HG02642 (cell line): ENCODE results near the gene YY2.
"Not testable (repeated sequence)": the region's sequence is repeated elsewhere in the genome, so short reads cannot be mapped to it uniquely, and the experiment has no call there.

ENCODE experiments used
- ATAC-seq: cut with Tn5 transposase; IDR thresholded peaks from one replicate; pipeline ENCODE4 v1.9.1; 2021; ENCODE audit warnings: mild to moderate bottlenecking; ENCODE audit not compliant: unreplicated experiment, poor library complexity

Gene YY2

GRCh38 chrX:21855937-21856415 lies at the start of gene YY2:
TSS of gene YY2 (plus strand) at chrX:21855987. CDS start at chrX:21856485, 498 bp downstream.
- no peak for ATAC-seq

GRCh38 chrX:21806691-21807090 lies 49.1 kb upstream of the YY2 start:
- no peak for ATAC-seq

DNA sequence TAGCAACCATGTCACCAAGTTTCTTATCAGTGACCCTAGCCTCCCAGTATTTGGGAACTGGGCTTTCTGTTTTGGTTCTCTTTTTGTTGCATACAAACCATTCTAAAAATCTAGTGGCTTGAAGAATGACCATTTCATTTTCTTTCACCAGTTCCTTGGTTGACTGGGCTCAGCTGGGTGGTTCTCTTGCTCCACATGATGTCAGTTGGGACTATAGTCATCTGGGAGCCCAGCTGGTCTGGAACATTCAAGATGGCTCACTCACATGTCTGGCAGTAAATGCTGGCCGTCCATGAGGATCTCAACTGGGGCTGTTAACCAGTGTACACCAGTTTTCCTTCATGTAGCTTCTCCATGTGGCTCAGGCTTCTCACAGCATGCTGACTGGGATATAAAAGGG lies 44.0 kb upstream of the YY2 start:
- ATAC-seq = no peak

DNA sequence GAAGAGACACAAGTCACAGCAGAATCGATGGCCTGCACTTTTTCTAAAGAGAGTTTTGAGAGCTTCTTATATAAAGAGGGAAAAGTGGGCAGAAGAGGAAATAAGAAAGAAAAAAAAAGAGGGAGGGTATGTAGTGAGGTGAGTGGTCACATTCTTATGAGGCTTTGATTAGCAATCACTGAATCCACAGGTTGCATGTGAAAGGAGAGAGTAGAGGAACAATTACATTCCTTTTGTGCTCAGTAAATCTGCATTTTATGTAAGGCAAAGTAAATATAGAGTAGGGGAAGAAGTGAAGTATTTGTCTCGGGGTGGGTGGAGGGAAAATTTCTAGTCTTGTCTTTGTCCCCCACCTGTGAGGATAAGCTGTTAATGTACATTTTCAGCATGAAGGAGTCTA lies 43.2 kb upstream of the YY2 start:
- ATAC-seq = no peak

GRCh38 chrX:21813612-21814368 lies 42.0 kb upstream of the YY2 start:
- no peak for ATAC-seq

DNA sequence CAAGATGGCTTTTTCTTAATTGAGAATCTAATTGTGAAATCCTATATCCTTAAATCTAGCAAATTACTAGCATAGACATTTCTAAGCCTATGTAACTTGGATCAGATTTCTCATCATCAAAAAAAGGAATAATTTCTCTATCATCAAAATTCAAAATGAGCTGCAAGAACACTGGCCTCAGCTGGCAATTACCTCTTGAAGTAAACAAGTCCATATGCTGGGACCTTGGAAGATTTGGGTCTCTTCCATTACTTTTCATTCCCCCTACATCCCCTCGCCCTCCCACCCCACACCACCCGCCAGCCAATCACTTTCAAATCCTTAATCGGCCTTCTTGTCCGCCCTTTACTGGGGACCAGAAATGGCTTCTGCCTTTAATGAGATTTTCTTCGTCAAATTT lies 39.7 kb upstream of the YY2 start:
- ATAC-seq = no peak

GRCh38 chrX:21820170-21820569 lies 35.6 kb upstream of the YY2 start:
- ATAC-seq = not testable (repeated sequence)

DNA sequence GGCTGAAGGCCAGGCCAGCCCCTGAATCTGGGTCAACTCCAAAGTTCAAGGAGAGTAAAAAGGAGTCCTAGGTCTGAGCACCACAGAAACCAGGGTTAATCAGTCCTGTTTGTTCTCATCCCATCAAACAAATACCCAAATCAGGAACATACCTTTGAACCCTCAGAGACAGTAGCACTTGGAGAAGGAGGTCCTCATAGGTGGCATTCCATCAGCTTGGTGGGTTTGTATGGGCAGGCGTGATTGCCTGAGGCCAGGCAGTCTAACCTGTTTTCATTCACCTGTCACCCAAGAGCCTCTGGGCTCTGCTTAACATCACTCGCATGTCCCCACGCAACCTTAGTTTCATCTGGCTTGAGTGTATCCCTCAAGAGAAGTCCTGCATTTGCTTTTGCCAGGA lies 33.9 kb upstream of the YY2 start:
- no peak for ATAC-seq

DNA sequence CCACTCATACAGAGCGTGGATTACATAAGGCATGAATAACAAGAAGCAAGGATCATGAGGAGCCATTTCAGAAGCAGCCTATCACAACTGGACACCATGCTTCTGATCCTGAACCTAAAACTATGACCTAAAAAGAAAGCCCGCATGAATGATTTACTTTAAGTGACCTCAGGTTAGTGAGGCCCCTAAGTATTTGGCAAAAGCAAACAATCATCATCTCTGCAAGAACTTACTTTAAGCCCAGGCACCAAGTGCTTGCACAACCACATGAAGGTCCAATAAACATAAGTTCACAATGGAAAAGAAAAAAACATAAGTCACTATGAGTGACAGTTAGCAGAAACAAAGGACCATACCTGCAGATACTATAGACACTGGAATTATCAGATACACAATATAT lies 24.3 kb upstream of the YY2 start:
- ATAC-seq = no peak

DNA sequence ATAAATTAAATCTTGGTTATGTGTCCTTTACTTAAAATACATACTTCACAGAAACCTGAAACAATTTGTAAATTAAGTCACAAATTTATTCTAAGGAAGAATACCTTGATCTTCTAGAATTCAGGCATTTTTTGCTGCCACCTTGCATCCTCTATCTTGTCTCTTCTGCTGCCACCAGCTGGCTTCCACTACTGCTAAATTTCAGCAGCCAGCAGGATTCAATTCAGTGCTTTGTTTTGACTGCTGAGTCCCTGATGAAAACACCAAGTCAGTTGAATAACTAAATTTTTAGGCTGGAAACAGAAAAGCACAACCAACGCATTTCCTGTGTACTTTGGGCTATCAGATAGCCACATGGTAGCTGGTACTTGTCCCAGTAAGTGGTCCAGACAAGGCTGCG lies 18.7 kb upstream of the YY2 start:
- ATAC-seq = no peak

GRCh38 chrX:21838937-21839333 lies 16.9 kb upstream of the YY2 start:
- no peak for ATAC-seq

- ATAC-seq = peak; percentile 91
Observed at GRCh38 chrX:21839334-21840192, 16.2 kb upstream of the YY2 start, which contains the start of gene MBTPS2. TSS of gene MBTPS2 (plus strand) at chrX:21839617. CDS start at chrX:21839735, 118 bp downstream.

DNA sequence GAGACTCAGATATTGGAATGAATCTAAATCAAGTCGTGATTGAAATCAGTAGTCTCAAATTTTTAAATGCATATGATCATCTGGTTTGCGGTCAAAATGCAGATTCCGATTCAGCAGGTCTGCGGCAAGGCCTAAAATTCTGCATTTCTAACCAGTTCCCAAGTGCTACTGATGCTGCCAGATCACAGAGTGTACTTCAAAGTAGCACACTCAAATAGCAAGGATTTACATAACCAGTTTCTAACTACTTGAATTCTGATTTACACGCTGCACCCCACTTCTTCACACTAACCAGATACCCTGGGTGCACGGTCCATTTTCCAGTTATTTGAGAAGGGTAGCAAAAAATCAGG lies 15.6 kb upstream of the YY2 start:
- ATAC-seq = peak; percentile 10

DNA sequence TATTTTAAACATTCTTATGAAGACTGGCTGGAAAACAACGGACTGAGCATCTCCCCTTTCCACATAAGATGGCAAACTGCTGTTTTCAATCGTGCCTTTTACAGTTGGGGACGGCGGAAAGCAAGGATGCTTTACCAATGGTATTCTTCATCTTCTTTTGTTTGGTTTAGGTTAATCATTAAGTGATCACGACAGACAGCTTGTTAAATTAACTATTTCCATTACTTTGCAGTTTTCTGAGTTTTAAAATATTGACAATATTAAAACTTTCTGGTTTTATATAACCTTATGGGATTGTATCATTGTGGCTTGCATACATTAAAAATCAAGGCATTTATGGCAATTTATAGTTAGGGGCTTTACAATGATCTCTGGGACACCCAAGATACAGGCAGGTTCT lies 12.6 kb upstream of the YY2 start:
- no peak for ATAC-seq

GRCh38 chrX:21845096-21845495 lies 10.7 kb upstream of the YY2 start:
- no peak for ATAC-seq

GRCh38 chrX:21847342-21847741 lies 8.4 kb upstream of the YY2 start:
- no peak for ATAC-seq

DNA sequence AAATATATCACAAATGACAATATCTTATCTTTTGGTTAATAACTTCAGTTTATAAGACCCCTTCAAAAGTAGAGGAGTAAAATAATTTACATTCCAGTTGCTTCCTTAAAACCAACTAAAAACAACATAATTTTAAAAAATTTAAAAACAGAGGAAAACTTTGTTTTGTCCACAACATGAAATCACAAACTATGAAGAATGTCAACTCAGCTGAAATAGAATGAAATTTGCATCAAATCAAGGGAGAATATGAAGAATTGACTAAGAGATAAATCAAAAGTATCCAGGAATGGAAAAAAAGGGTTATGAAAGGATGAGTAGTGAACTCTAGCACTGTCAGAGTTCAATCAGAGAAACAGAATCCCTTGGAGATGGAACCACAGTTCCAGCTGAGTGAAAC lies 2.2 kb upstream of the YY2 start:
- no peak for ATAC-seq

- no peak for ATAC-seq
Observed at GRCh38 chrX:21856504-21856903, 717 bp downstream of the YY2 start.

DNA sequence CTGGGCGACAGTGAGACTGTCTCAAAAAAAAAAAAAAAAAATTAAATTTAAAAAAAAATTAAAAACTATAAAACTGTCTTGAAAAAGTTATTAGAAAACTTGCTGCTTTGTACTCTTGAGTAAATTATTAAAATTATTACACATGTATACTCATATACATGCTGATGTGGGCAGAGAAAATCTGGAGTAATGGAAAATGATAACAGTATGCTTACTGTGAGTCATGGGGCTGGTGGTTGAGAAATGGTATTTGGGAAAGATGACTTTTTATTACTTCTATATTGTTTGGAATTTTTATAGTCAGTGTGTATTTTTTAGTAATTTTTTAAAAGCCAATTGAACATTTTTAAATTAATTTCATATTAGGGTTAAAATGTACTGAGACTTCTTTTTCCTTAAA lies 7.5 kb downstream of the YY2 start:
- no peak for ATAC-seq

DNA sequence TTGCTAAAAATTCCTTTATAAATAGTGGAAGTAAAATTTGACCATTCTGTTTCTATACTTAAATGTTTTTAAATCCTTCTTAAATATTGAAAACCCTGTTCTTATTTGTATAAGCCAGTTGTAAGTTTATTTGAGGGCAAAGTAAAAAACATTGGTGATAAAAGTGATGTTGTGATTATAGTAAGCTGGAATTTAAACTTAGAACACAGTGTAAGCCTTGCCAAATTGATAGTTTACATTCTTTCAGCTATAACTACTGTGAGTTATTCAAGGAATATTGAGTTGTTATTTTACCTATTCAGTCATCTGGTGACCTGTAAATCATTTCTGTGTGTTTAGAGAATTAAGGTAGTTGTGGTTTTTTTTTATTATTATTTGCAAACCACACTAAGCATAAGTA lies 9.6 kb downstream of the YY2 start:
- ATAC-seq = no peak

GRCh38 chrX:21870494-21870893 lies 14.7 kb downstream of the YY2 start:
- ATAC-seq = no peak
